Activated CD4-positive, alpha-beta T cell treated with anti-CD3 and anti-CD28 coated beads for 1 hour (primary cell): ENCODE data around the gene UTP11.

ENCODE experiments used
- DNase-seq: peaks from one replicate; pipeline ENCODE4 v3.0.0-alpha.2; 2020

Gene UTP11

DNA sequence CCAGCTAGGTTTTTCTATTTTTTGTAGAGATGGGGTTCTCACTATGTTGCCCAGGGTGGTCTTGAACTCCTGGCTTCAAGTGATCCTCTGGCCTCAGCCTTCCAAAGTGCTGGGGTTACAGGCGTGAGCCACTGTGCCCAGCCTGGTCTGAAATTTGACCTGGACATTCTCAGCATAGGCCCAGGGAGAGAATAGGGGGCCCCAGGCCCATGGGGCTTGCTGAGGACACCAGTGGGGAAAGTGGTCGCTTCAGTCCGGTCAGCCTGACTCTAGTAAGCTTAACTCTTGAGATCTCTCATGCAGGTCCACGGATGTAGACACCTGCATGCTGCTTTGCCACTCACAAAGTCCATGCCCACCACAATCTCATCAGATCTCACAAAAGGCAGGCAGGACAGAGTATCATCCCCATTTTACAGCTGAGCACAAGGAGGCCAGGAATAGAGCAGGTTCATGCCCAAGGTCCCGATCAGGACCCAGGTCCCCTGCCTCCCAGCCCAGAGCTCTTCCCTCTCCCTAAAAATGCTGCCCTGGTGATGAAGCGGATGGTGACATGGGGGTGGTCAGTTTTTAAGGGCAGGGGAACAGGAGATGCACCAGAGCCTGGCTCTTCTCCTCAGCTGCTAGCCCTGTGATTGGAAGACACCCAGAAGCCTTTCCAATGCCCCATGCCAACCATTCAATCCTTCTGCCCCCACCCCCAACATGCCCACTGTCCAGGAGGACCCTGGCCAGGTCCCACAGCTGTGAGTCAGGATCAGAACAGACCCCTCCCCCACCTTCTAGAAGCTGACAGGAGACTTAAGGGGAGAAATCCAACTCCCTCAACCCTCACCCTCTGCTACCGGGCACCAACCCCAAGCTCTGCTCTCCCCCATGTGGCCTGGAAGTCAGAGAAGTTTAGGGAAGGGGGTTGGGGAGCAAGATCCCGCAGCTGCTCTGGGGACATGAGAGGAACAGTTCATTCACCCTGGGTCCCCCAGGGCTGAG lies 9.0 kb upstream of the UTP11 start:
- DNase-seq: no peak

DNA sequence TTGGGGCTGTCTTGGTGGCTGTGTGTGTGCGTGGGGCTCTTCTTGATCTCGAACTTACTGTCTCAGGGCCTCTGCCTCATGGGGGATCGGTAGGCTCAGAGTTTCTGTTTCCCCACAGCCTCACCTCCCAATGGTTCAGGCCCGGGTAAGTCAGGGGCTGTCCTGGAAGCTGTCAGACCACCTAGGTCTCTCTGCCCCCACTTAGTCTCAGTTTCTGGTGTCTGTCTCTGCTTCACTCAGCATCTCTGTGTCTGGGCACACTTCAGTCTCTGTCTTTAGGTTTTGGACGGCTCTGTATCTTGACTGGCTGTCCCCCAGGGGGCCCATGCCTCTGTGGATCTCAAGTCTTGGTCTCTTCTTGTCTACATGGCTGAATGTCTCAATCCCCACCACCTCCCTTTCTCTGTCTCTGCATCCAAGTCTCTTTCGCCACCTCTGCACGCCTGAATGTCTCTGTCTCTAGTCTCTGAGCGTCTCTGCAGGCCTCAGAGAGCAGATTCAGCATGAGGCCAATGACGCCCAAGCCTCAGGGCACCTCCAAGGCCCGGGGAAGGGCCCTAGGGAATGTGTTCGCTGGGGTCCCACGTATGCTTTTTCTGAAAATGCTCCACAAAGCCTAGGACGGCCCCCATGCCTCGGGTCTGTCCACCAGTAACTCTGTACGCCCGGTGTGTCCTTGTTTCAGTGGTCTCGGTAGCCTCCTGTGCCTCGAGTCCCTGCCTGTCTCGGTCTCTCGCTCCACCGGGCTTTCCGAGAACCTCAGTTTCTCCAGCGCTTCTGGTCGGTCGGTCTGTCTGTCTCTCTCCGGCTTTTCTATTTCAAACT lies 8.0 kb upstream of the UTP11 start:
- no peak for DNase-seq

DNA sequence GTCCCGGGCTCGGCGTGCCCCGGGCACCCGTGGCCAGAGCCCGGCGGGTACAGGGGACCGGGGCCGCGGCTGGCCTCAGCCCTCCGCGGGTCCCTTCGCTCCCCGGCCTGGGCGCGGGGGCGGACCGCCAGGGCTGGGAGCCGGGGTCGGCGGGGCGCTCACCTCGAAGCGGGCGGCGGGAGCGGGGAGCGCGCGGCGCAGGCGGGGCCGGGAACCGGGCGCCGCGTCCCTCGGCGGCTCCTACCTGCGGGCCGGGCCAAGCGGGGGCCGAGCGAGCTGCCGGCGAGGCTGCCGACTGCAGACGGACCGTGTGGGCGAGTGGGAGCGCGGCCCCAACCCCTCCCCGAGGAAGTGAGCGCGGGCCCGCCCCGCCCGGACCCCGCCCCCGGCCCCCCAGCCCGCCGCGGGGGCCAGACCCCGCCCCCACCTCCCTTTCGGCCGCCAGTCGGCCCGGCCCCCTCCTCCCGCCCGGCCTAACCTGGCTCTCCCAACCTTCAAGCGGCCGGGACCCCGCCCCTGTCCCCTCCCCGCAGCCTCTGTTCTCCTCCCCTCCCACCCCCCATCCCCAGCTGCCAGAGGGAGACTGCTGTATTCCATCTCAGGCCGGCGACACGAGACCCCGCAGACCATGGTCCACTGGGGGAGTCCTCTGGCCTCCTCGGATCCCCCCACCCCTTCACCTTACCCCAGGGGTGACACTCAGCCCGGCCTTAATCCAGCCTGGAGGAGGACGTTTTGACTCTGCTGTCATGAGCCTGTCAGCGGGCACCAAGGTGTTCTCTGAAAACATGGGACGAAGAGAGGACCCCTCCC lies 7.1 kb upstream of the UTP11 start, which contains the start of gene FHL3:
Gene FHL3, minus strand, starts transcription at position 320 of the 813 bp plus-strand sequence. CDS start 6,102 bp downstream, outside the sequence.
- no peak for DNase-seq

DNA sequence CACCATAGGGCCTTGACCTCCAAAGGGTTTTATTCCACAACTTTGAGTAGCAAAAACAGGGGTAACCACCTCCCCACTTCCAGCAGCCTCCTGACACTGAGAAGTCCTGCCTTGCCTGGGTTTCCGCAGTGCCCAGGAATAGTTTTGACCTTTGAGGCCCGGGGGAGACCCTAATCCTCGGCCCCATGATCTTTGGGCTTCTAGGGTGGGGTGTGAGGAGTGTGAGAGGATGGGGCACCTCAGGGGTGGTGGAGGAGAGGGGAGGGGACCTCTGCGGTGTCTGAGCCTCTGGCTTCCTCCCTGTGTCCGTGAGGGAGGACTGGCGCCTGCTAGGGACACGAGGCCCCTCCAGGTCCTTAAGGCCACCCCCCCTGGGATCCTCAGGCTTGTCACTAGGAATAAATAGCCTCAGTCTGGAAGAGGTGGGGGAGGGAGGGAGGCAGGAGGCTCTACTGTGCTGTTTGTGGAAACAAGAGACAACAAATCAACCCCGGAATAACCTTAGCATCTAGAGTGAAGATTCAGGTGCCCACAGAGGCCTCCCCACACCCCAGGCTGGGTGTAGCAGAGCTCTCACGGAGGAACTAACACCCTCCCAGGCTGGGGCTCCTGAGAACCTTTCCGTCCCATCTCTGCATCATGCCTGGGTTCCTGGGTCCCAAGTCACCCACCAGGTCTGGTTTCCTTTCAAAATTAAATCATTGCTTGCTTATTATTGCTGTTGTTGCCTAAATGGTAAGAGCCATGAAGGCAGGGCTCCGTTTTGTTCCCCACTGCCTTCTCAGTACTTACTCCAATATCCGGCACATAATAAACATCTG lies 6.3 kb upstream of the UTP11 start:
- no peak for DNase-seq

DNA sequence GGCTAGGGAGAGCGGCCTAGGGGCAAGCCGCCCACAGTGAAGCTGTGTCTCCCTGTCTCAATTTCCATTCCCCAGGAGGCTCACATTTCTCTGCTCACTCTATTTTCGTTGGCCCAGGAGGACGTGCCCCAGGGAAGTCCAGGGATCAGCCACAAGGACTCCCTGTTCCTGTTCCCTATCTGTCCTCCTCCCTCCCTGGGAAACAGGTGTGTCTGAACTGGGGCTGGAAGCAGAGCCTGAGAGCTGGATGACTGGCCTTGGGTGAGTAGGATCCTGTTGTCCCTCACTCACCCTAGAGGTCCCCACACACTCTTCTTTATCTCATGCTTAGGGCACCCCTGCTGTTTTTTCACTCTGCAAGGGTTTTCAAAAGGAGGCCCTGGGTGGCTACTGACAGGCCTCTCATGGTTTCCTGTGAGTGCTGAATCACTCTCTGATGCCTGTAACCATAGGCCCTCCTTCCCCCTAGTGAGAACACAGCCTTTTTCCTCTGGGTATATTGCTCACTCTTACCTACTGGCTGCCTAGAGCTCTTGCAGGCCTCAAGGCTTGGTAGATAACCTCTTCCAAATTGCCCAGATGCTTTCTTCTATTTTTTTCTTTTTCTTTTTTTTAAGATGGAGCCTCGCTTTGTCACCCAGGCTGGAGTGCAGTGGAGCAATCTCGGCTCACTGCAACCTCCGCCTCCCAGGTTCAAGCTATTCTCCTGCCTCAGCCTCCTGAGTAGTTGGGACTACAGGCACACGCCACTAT lies 3.3 kb upstream of the UTP11 start:
- no peak for DNase-seq

DNA sequence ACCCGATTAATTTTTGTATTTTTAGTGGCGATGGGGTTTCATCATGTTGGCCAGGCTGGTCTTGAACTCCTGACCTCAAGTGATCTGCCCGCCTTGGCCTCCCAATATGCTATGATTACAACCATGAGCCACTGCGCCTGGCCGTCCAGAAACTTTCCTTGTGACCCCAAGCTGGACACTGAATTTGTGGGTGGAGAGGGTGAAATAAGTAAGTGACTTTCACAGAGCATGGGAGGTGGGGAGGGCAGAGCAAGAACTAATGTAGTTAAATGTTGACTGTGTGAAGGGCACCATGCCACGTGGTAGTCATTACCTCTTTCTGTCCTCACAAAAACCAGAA lies 2.7 kb upstream of the UTP11 start:
- DNase-seq: no peak

DNA sequence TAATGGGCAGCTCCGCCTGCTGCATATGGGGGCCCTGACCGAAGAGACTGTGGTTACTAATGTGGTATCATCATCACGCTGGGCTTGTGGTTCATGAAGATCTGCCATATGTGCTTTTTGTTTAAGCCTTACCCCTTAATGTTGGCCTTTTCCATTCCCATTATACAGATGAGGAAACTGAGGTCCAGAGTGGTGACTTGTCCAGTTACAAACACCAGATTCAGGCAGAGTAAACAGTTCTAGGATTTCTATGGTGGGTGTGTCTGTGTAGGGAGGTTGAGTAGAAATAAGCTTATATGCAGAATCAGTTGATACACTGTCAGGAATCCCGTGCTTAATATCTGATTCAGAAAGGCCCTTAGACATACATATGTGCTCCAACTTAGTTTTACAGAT lies 691 bp downstream of the UTP11 start:
- DNase-seq: no peak

DNA sequence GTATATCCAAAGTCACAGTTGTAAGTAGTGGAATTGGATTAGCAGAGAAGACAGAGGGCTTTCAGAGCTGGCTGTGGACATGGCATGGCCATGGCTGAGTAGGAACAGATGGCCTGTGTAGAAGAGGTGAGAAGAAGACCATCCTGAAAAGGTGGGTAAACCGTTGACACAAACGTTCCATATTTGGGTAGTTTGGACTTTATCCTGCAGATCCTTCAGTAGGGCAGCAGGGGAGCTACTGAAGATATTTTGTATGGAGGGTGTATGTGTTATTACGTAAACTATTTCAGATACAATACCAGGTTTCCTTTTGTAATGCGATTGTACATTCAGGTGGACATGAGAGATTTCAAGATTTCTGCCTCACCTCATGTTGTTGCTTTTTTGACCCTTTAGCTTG lies 1.6 kb downstream of the UTP11 start:
- DNase-seq: no peak

DNA sequence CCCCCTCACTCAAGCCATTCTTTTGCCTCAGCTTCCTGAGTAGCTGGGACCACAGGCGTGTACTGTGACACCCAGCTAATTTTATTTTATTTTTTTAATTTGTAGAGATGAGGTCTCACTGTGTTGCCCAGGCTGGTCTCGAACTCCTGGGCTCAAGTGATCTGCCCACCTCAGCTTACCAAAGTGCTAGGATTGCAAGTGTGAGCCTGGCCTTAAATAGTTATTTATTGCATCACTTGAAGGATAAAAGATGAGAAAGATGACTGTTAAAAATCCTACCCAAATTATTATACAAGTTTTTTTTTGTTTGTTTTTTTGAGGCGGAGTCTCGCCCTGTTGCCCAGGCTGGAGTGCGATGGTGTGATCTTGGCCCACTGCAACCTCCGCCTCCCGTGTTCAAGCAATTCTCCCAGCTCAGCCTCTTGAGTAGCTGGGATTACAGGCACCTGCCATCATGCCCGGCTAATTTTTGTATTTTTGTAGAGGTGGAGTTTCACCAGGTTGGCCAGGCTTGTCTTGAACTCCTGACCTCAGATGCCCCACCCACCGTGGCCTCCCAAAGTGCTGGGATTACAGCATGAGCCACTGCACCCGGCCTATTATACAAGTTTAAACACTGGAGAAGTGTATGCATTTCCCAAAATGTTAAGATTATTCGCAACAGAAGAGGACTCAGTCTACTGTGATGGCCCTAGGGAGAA lies 2.3 kb downstream of the UTP11 start:
- no peak for DNase-seq

DNA sequence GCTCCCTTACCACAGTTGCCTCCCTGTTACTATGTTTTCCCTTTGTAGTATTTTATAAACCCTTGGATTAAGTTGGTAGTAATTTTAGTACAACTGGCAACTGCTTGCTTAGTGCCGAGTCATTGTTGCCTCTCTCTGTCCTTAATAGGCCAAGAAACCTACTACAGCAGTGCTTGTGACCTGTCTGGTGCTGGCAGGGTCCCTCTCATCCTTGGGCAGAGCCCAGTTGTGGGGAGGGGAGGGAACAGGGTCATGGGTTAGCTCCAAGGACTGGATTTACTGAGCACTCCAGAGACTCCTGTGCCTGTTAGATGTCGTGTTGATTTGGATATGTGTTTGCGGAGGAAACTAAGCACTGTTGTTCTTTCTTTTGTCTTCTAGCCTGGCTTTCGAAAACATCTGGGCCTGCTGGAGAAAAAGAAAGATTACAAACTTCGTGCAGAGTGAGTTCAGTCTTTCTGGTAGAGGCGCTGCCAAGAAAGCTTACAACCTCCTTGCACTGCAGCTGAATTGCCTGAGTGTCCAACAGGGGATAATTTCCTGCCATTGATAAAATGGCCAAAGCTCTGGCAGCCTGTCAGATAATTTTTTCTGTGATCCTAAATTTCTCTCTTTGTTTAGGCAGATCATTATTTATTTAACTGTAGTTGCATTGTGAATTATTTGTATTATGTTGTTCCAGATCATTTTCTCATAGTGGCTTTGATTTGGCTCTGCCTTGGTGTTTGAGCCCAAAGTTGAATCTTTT lies 3.6 kb downstream of the UTP11 start:
- DNase-seq: no peak

DNA sequence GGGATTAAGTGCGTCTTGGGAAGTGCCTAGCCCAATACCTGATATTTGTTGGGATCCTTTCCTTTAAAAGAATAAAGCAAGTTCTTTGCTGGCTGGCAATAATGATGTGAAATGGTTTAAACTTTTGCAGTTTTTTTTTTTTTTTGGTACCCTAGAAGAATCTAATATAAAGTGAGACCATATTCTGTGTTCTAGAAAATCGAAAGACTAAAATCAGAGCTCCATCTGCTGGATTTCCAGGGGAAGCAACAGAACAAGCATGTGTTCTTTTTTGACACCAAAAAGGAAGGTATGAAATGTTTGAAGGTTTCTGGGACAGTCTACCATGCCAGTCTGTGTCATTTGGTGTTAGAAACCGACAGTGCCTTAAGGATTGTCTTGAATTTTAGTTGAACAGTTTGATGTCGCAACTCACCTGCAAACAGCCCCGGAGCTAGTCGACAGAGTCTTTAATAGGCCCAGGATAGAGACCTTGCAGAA lies 6.4 kb downstream of the UTP11 start:
- DNase-seq: no peak

DNA sequence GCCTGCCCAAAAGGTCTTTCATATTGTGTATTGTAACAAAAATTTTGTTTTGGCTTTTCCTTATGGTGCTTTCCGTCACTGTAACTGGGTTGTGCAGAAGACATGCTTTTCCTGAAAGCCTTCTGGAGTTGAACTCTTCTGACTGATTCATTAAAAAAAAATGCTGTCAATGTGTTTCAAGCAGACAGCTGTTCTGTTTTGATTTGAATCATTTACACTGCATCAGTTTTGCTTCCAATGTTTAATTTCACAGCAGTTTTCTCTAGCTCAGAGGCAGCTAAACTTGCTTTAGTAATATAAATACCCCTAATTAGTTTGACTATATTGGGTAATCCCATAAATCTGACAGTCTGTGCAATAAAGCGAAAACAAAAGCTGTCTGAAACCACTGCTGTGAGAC lies 7.9 kb downstream of the UTP11 start:
- no peak for DNase-seq

DNA sequence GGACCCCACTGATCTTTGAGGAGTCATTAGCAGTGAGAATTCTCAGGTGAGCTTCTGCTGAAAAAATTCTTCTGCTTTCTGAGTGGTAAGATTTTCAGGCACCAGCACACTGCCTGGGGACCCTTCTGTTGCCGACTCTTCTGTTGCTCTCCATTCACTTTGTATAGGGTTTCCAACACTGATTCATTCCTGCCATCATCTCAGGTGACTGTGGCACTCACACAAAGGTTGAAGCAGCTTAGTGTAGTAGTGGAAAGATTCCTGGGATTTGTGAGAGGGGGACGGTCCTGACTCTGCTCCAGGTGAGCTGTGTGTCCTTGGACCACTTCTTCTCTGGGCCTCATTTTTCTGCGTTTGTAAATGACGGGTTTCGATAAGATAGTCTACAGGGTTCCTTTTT lies 9.4 kb downstream of the UTP11 start:
- no peak for DNase-seq

DNA sequence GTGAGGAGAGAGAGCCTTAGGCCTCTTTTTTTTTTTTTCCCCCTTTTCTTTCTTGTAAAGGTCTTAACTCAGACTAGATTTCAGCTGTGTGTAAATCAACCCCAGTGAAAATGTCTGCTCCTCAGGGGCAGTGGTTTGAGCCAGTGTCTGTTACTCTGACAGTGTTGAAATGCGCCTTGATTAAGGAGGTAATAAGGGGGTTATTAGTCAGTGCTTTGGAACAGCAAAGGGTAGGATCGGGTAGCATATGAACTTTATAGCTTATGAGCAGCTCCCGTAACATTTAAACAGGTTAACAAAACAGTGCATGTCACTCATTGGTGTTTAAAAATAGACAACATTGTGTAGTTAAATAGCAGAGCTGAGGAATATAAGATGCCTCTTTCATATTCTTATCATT lies 10.3 kb downstream of the UTP11 start:
- no peak for DNase-seq

DNA sequence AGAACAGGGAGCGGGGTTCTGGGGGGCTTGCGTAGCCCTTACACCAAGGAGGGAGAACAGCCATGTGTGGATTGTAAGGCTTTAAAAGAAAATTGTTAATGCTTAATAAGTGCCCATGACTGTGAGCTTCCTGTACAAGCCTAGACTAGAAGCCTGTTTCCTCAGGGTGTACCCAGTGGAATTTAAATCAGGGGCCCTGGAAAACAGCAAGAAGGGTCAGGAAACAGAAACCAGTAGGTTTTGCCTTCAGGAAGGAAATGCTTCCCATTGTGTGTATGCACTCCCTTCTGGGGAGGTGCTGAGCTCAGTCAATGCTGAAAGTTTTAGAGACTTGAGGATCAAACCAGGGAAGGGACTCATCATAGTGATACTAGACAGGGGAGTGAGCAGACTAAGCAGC lies 12.7 kb downstream of the UTP11 start:
- no peak for DNase-seq

DNA sequence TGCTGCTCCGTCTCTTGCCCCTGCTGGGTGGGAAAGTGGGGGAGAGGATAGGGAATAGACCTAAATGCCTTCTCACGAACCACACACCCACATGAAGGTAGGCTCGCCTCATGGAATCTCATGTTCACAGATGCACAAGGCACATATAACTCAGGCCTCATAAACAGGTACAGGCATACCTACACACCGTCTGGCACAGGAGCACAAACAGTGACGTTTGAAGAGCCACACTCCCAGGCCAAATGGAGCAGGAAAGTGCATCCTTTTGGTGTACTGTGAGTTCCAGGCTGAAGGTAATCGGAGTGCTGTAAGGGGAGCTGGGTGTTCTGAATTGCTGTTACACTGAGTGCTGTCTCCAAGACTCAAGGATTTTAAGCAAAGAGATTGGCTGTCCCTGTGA lies 13.1 kb downstream of the UTP11 start:
- DNase-seq: no peak

DNA sequence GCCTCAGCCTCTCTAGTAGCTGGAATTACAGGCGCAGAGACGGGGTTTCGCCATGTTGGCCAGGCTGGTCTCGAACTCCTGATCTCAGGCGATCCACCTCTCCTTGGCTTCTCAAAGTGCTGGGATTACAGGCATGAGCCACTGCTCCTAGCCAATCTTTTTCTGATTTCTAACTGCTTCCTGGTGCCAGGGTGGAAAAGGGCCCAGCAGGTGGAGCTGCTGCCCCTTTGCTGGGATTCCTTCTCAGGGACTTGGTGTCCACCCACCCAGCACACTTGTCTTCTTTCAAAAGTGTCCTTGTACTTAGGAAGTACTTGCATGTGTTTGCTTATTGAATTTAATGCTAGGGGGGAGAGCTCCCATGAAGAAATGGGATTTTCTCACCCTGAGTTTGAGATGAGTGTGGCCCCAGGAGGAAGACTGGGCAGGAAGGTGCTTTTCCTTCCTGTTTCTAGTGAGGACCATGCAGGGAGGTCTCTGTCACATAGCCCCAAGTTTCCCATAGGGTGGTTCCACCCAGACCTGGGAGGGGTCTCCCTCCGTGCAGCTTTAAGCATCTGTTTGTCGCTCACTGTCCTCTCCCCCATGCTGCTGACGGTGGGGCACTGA lies 14.2 kb downstream of the UTP11 start:
- DNase-seq: no peak

DNA sequence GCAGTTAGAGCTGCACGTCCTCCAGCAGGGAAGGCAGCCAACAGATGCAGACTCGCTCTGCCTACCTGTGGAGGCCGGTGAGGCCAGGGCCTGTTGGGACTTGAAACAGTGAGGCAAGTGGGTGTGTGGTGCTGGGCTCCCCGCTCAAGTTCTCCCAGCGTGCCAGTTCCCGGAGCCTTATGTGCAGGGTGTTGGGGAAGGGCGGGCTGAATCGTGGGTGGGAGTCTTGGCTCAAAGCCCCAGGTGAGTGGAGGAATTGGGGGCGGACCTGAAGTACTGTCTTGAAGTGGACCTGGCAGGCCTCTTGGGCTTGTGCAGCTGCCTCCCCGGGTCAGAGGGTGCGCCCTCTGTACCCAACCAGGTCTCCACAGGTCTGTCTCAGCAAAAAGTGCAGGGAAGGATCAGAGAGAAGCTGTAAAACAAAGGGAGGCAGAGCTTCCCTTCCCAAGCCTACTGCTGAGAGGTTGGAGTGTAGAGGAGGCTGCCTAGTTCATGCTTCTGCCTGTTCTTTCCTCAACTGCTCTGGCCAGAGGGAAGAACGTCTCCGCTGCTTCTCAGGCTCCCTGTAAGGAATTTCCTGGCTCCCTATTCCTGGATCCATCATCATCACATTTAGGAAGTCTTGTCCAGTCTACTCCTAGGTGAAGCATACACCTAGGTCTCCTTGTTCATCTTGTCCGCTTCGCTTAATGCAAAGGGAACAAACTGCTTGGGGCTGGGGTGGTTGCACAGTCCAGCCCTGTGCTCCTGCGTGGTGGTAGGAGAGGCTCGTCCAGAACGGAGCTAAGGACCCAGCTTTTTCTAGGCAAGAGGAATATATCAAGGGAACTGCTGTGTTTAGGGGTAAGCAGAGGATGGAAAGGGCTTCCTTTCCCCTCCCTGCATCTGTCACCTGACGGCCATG lies 14.9 kb downstream of the UTP11 start:
- DNase-seq: no peak
